DOHH2 (cell line): ENCODE measurements around the gene FBXW4.

Source experiments
- H3F3A ChIP-seq: fragments of 200-600 bp; sonication (generic), shearing (Covaris generic); 2 replicates; pipeline ENCODE4 v1.6.0; 2016; ENCODE audit warnings: antibody characterized with exemption, mild to moderate bottlenecking; ENCODE audit not compliant: control insufficient read depth, insufficient read depth
- H3K27ac ChIP-seq: fragments of 200-600 bp; sonication (generic); 2 replicates; pipeline ENCODE4 v1.5.1; 2014; ENCODE audit warnings: low read depth, mild to moderate bottlenecking, low read length, moderate library complexity
- H3K27me3 ChIP-seq: fragments of 200-600 bp; sonication (generic); 2 replicates; pipeline ENCODE4 v1.6.1; 2014; ENCODE audit warnings: mild to moderate bottlenecking, low read length, mixed read lengths; ENCODE audit not compliant: control insufficient read depth
- H3K36me3 ChIP-seq: fragments of 200-600 bp; sonication (generic); 2 replicates; pipeline ENCODE4 v1.6.1; 2014; ENCODE audit warnings: mild to moderate bottlenecking, low read length, moderate library complexity, mixed read lengths; ENCODE audit not compliant: control insufficient read depth
- H3K4me1 ChIP-seq: fragments of 200-600 bp; sonication (generic); 2 replicates; pipeline ENCODE4 v1.6.1; 2014; ENCODE audit warnings: mild to moderate bottlenecking, low read length, mixed read lengths; ENCODE audit not compliant: control insufficient read depth
- H3K4me2 ChIP-seq: fragments of 200-600 bp; sonication (generic); 2 replicates; pipeline ENCODE4 v1.6.0; 2014; ENCODE audit warnings: mild to moderate bottlenecking, low read length, moderate library complexity
- H3K4me3 ChIP-seq: fragments of 200-600 bp; sonication (generic); 2 replicates; pipeline ENCODE4 v1.5.1; 2014; ENCODE audit warnings: mild to moderate bottlenecking, low read length, mixed read lengths
- H3K79me2 ChIP-seq: fragments of 200-600 bp; sonication (generic); 2 replicates; pipeline ENCODE4 v1.6.1; 2014; ENCODE audit warnings: mild to moderate bottlenecking, low read length, mixed read lengths; ENCODE audit not compliant: control insufficient read depth
- H3K9me2 ChIP-seq: fragments of 200-600 bp; sonication (generic); replicated peaks from 2 replicates; pipeline ENCODE4 v1.6.1; 2014; ENCODE audit warnings: mild to moderate bottlenecking, low read length, mixed read lengths; ENCODE audit not compliant: control insufficient read depth
- H3K9me3 ChIP-seq: fragments of 200-600 bp; sonication (generic); 2 replicates; pipeline ENCODE4 v1.6.1; 2014; ENCODE audit warnings: antibody characterized with exemption, low read length, mixed read lengths; ENCODE audit not compliant: control insufficient read depth, insufficient read depth
- H4K20me1 ChIP-seq: fragments of 200-600 bp; sonication (generic); 2 replicates; pipeline ENCODE4 v1.6.0; 2014; ENCODE audit warnings: low read depth, mild to moderate bottlenecking, antibody characterized with exemption, low read length, moderate library complexity; ENCODE audit not compliant: control insufficient read depth, insufficient read depth
- EZH2phosphoT487 ChIP-seq: fragments of 200-600 bp; sonication (generic); IDR thresholded peaks from 2 replicates; pipeline ENCODE4 v1.6.1; 2017; ENCODE audit warnings: borderline replicate concordance, mild to moderate bottlenecking, antibody characterized with exemption, low read length, moderate library complexity, mixed read lengths
- TF ChIP-seq, protein P1 (sequence below): fragments of 200-600 bp; sonication (generic); IDR thresholded peaks from one replicate; pipeline ENCODE4 v1.5.1; 2014; ENCODE audit warnings: antibody characterized with exemption, mild to moderate bottlenecking, low read depth, low read length; ENCODE audit not compliant: poor library complexity, severe bottlenecking

Gene FBXW4

DNA sequence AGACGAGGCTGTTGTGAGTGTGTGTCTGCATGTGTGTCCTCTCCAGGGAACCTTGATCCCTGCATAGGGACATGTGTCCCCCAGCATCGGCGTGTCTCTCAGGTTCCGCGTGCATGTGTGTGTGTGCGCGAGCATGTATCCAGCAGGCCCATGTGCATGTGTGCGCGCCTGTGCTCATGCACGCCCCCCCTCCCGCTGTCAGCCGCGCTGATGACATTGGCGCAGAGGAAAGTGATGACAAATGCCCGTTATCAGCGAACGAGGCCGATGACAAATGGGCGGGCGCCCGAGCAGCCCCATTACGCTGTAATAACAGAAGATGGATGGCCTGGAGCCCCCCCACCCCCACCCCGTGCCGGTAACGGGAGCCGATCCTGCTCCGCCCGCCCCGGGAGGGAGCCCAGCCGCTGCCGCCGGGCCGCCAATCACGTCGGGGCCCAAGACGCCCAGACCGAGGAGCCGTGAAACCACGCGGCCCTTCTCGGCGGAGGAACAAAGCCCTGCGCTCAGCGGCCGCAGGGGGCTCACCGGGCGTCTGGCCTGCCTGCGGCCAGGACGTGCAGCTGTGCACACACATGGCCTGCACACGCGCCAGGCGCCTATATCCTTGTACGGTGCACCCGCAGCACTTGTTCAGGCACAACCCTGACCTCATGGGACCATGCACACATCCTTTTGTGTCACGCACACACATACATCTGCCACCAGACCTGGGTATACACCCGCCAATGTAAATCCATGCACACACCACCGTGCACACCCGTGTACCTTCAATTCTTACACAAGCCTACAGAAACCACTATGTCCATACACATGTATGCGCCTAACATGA is 128.4 kb downstream of the FBXW4 start:
- Histone ChIP-seq H3K9me2 (no peaks in the 10 kb centered on the region), H3K4me3 (peak overlapping the region; percentile 27), H3K79me2 (no peaks in the 10 kb centered on the region), H3F3A (no peaks in the 10 kb centered on the region), H3K4me1 (peaks cover 25% of the 10 kb centered on the region), H3K9me3 (no peaks in the 10 kb centered on the region), H3K36me3 (no peaks in the 10 kb centered on the region), H3K27ac (no peak overlapping the region), H3K4me2 (peak overlapping the region; percentile 68), H4K20me1 (no peaks in the 10 kb centered on the region; the same call in 1 of the 2 replicates), H3K27me3 (peaks cover 51% of the 10 kb centered on the region)
- TF ChIP-seq EZH2phosphoT487, result peak; percentile 55
- TF ChIP-seq, protein P1, sequence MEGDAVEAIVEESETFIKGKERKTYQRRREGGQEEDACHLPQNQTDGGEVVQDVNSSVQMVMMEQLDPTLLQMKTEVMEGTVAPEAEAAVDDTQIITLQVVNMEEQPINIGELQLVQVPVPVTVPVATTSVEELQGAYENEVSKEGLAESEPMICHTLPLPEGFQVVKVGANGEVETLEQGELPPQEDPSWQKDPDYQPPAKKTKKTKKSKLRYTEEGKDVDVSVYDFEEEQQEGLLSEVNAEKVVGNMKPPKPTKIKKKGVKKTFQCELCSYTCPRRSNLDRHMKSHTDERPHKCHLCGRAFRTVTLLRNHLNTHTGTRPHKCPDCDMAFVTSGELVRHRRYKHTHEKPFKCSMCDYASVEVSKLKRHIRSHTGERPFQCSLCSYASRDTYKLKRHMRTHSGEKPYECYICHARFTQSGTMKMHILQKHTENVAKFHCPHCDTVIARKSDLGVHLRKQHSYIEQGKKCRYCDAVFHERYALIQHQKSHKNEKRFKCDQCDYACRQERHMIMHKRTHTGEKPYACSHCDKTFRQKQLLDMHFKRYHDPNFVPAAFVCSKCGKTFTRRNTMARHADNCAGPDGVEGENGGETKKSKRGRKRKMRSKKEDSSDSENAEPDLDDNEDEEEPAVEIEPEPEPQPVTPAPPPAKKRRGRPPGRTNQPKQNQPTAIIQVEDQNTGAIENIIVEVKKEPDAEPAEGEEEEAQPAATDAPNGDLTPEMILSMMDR, result no peak

DNA sequence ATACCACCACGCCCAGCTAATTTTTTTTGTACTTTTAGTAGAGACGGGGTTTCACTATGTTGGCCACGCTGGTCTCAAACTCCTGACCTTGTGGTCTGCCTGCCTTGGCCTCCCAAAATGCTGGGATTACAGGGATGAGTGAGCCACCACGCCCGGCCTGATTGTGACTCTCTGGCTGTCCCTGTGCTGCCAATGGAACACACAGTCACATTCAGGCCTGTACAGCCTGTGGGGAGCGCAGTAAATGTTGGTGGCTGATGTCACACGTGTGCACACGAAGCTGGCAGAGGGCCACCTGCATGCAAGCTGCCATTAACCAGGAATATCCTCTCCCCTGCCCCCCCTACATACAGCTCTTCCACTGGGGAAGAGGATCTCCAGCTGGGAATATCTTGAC is 129.0 kb downstream of the FBXW4 start:
- H3F3A ChIP-seq, result no peaks in the 10 kb centered on the region
- H3K9me2 ChIP-seq, result no peaks in the 10 kb centered on the region
- TF ChIP-seq, protein P1, result no peak
- TF ChIP-seq EZH2phosphoT487, result no peak
- H3K27me3 ChIP-seq, result peaks cover 47% of the 10 kb centered on the region
- H3K4me1 ChIP-seq, result peaks cover 25% of the 10 kb centered on the region
- peak overlapping the region; percentile 27 for H3K4me3 ChIP-seq
- H4K20me1 ChIP-seq, result no peaks in the 10 kb centered on the region; the same call in 1 of the 2 replicates
- peak overlapping the region; percentile 68 for H3K4me2 ChIP-seq
- H3K36me3 ChIP-seq, result no peaks in the 10 kb centered on the region
- no peaks in the 10 kb centered on the region for H3K9me3 ChIP-seq
- no peak overlapping the region for H3K27ac ChIP-seq
- H3K79me2 ChIP-seq, result no peaks in the 10 kb centered on the region

DNA sequence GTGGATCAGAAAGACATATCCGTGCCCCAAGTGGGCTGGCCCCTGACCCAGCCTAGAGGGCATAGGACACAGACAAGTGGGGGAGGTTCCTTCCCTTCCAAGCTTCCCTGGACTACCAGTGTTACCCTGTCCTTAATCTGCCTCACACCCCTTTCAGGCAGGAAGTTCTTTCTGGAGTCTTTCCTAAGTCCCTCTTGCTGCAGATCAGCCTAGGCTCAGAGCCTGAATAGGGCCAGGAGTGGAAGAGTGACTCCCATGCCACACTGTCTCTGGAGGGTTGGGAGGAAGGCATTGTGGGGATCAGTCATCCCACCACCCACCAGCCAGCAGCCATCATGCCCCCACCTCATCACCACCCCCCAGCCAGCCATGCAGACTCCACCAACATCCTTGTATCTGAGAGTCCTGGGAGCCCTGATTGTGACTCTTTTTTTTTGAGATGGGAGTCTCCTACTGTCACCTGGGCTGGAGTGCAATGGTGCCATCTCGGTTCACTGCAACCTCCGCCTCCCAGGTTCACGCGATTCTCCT is 129.5 kb downstream of the FBXW4 start:
- H3K4me1 ChIP-seq, result peaks cover 20% of the 10 kb centered on the region
- no peaks in the 10 kb centered on the region for H3K9me3 ChIP-seq
- no peak overlapping the region for H3K4me2 ChIP-seq
- TF ChIP-seq, protein P1, result no peak
- no peak for TF ChIP-seq EZH2phosphoT487
- H3K27ac ChIP-seq, result no peak overlapping the region
- no peaks in the 10 kb centered on the region for H3K9me2 ChIP-seq
- no peaks in the 10 kb centered on the region for H3K79me2 ChIP-seq
- H3K4me3 ChIP-seq, result no peak overlapping the region
- H3K36me3 ChIP-seq, result no peaks in the 10 kb centered on the region
- H3K27me3 ChIP-seq, result peaks cover 47% of the 10 kb centered on the region
- no peaks in the 10 kb centered on the region; the same call in 1 of the 2 replicates for H4K20me1 ChIP-seq
- H3F3A ChIP-seq, result no peaks in the 10 kb centered on the region
